Measurements from ENCODE around the gene PGPEP1.
"Not testable (repeated sequence)": the region's sequence is repeated elsewhere in the genome, so short reads cannot be mapped to it uniquely, and the experiment has no call there.

The PGPEP1 gene

DNA sequence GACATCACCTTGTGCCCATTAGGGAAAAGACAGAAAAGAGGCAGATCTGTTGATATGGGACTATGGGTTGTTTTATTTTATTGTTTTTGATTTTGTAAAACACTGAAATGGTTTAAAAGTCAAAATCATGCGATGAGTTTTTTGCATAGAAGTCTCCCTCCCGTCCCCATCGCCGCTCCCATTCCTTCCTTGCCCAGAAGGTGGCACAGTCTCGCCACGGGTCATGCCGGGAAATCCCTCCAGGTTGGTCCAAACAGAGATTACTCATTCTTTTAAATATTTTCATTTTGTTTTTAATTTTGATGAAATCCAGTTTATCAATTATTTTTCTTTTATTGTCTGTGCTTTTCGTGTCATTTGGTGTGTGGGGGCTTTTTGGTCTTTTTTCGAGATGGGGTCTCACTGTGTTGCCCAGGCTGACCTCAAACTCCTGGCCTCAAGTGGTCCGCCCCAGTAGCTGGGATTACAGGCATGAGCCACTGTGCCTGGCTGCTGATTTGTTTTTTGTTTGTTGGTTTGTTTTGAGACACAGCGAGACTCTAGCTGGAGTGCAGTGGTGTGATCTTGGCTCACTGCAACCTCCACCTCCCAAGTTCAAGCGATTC lies 9.2 kb downstream of the PGPEP1 start:
- Histone ChIP-seq H3K4me3 (replicated peaks; ENCODE audit: insufficient read depth, low read length) (no peak overlapping the region), H3K27ac (replicated peaks) (no peak overlapping the region), H3K27me3 (ENCODE audit: insufficient read depth, poor library complexity, severe bottlenecking) (no peaks in the 10 kb centered on the region)
- TF ChIP-seq, protein P1, sequence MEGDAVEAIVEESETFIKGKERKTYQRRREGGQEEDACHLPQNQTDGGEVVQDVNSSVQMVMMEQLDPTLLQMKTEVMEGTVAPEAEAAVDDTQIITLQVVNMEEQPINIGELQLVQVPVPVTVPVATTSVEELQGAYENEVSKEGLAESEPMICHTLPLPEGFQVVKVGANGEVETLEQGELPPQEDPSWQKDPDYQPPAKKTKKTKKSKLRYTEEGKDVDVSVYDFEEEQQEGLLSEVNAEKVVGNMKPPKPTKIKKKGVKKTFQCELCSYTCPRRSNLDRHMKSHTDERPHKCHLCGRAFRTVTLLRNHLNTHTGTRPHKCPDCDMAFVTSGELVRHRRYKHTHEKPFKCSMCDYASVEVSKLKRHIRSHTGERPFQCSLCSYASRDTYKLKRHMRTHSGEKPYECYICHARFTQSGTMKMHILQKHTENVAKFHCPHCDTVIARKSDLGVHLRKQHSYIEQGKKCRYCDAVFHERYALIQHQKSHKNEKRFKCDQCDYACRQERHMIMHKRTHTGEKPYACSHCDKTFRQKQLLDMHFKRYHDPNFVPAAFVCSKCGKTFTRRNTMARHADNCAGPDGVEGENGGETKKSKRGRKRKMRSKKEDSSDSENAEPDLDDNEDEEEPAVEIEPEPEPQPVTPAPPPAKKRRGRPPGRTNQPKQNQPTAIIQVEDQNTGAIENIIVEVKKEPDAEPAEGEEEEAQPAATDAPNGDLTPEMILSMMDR (IDR thresholded peaks at IDR 0.05; ENCODE audit: insufficient read depth, low read length), result peak; percentile 51
- no peak for TF ChIP-seq GABPA (IDR thresholded peaks at IDR 0.05; ENCODE audit: low read depth)
- peak in 1 of 2 experiments; percentile 45 for DNase-seq (ENCODE audit: low read depth in 1 of 2, low spot score in 1 of 2)

DNA sequence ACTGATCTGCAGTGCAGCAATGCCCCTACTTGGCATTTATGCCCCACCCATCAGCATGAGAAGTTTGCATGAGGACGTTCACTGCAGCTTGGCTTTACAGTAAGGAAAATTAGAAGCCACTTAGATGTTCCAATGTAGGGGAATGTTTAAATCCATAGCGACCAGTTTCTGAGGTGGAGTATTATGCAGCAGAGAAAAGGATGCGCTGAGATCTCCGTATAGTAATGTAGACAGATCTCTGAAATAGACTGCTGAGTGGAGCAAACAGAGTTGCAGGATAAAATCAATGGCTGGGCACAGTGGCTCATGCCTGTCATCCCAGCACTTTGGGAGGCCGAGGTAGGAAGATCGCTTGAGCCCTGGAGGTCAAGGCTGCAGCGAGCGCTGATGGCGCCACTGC lies 10.1 kb downstream of the PGPEP1 start:
- DNase-seq (ENCODE audit: low read depth in 1 of 2, low spot score in 1 of 2), result no peak
- Histone ChIP-seq H3K4me3 (replicated peaks; ENCODE audit: insufficient read depth, low read length) (no peak overlapping the region), H3K27ac (replicated peaks) (no peak overlapping the region), H3K27me3 (ENCODE audit: insufficient read depth, poor library complexity, severe bottlenecking) (no peaks in the 10 kb centered on the region)
- no peak for TF ChIP-seq SPI1 (IDR thresholded peaks at IDR 0.05; ENCODE audit: borderline replicate concordance, low read depth)

DNA sequence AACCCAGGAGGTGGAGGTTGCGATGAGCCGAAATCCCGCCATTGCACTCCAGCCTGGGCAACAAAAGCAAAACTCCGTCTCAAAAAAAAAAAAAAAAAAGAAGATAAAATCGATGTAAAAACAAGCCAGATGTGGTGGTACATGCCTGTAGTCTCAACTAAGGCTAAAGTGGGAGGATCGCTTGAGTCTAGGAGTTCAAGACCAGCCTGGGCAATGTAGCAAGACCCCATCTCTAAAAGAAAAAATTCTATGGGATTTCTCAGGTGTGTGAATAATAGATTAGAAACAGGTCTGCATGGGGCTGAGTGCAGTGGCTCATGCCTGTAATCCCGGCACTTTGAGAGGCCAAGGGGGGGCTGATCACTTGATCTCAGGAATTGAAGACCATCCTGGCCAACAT lies 11.1 kb downstream of the PGPEP1 start:
- no peak overlapping the region for H3K27ac ChIP-seq (replicated peaks)
- no peak overlapping the region for H3K4me3 ChIP-seq (replicated peaks; ENCODE audit: insufficient read depth, low read length)
- DNase-seq (ENCODE audit: low read depth in 1 of 2, low spot score in 1 of 2), result no peak
- no peaks in the 10 kb centered on the region for H3K27me3 ChIP-seq (ENCODE audit: insufficient read depth, poor library complexity, severe bottlenecking)
- TF ChIP-seq SPI1 (IDR thresholded peaks at IDR 0.05; ENCODE audit: borderline replicate concordance, low read depth) (no peak), POLR2AphosphoS5 (IDR thresholded peaks at IDR 0.05; ENCODE audit: low read depth) (no peak), GABPA (IDR thresholded peaks at IDR 0.05; ENCODE audit: low read depth) (no peak)
- TF ChIP-seq, protein P2, sequence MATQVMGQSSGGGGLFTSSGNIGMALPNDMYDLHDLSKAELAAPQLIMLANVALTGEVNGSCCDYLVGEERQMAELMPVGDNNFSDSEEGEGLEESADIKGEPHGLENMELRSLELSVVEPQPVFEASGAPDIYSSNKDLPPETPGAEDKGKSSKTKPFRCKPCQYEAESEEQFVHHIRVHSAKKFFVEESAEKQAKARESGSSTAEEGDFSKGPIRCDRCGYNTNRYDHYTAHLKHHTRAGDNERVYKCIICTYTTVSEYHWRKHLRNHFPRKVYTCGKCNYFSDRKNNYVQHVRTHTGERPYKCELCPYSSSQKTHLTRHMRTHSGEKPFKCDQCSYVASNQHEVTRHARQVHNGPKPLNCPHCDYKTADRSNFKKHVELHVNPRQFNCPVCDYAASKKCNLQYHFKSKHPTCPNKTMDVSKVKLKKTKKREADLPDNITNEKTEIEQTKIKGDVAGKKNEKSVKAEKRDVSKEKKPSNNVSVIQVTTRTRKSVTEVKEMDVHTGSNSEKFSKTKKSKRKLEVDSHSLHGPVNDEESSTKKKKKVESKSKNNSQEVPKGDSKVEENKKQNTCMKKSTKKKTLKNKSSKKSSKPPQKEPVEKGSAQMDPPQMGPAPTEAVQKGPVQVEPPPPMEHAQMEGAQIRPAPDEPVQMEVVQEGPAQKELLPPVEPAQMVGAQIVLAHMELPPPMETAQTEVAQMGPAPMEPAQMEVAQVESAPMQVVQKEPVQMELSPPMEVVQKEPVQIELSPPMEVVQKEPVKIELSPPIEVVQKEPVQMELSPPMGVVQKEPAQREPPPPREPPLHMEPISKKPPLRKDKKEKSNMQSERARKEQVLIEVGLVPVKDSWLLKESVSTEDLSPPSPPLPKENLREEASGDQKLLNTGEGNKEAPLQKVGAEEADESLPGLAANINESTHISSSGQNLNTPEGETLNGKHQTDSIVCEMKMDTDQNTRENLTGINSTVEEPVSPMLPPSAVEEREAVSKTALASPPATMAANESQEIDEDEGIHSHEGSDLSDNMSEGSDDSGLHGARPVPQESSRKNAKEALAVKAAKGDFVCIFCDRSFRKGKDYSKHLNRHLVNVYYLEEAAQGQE (IDR thresholded peaks at IDR 0.05; ENCODE audit: insufficient replicate concordance, low read depth), result no peak
- TF ChIP-seq, protein P1 (IDR thresholded peaks at IDR 0.05; ENCODE audit: insufficient read depth, low read length), result no peak

DNA sequence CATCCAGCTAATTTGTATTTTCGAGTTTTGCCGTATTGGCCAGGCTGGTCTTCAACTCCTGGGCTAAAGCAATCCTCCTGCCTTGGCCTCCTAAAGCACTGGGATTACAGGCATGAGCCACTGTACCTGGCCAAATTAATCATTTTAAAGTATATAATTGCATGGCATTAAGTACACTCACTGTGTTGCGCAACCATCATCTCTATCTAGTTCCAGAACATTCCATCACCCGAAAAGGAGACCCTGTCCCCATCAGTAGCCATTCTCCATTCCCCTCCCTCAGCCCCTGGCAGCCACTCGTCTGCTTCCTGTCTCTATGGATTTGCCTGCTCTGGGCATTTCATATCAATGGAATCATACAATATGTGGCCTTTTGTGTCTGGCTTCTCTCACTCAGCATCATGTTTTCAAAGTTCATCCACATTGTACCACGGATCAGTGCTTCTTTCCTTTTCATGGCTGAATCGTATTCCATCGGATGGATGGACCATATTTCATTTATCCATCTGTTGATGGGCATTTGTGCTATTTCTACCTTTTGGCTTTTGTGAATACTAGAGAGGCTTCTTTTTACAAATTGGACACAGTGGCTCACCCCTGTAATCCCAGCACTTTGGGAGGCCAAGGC lies 13.1 kb downstream of the PGPEP1 start:
- TF ChIP-seq SPI1 (IDR thresholded peaks at IDR 0.05; ENCODE audit: borderline replicate concordance, low read depth), result no peak
- no peak for TF ChIP-seq GABPA (IDR thresholded peaks at IDR 0.05; ENCODE audit: low read depth)
- no peak for TF ChIP-seq POLR2AphosphoS5 (IDR thresholded peaks at IDR 0.05; ENCODE audit: low read depth)
- TF ChIP-seq, protein P1 (IDR thresholded peaks at IDR 0.05; ENCODE audit: insufficient read depth, low read length), result no peak
- TF ChIP-seq, protein P2 (IDR thresholded peaks at IDR 0.05; ENCODE audit: insufficient replicate concordance, low read depth), result no peak
- Histone ChIP-seq H3K27ac (replicated peaks) (no peak overlapping the region), H3K27me3 (ENCODE audit: insufficient read depth, poor library complexity, severe bottlenecking) (no peaks in the 10 kb centered on the region), H3K4me3 (replicated peaks; ENCODE audit: insufficient read depth, low read length) (no peak overlapping the region)
- DNase-seq (ENCODE audit: low read depth in 1 of 2, low spot score in 1 of 2), result no peak

DNA sequence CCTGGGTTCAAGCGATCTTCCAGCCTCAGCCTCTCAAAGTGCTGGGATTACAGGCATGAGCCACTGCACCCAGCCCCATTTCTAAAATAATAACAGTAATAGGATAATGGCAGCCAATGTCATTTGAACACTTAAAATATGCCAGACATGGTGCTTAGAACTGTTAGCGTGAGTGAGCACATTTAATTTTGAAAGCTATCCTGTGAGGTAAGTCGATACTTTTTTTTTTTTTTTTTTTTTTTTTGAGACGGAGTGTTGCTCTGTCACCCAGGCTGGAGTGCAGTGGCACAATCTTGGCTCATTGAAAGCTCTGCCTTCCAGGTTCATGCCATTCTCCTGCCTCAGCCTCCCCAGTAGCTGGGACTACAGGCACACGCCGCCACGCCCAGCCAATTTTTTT lies 14.3 kb downstream of the PGPEP1 start:
- DNase-seq (ENCODE audit: low read depth in 1 of 2, low spot score in 1 of 2), result not testable (repeated sequence)

More for the DNA sequence above, 14.3 kb downstream of the PGPEP1 start:
- not testable (repeated sequence) for H3K27me3 ChIP-seq (ENCODE audit: insufficient read depth, poor library complexity, severe bottlenecking); H3K4me3 ChIP-seq (replicated peaks; ENCODE audit: insufficient read depth, low read length); H3K27ac ChIP-seq (replicated peaks)
